Ovary (tissue), 3 donors: ENCODE data around the gene LRMDA.

Experiments
- POLR2A ChIP-seq: fragments of 450-650 bp; IDR thresholded peaks from one replicate; pipeline ENCODE4 v1.6.1; 2017; ENCODE audit warnings: antibody characterized with exemption, mild to moderate bottlenecking, moderate library complexity
- TF ChIP-seq, protein P1 (sequence below), 3 donors: fragments of 450-650 bp in 2 of 3; fragments of 200-600 bp in 1 of 3; IDR thresholded peaks; one replicate each; pipeline versions ENCODE4 v1.5.1 to v1.8.0; 2016 to 2022; ENCODE audit warnings: antibody characterized with exemption in 3 of 3, mild to moderate bottlenecking in 1 of 3
- donor health status: DM: no; HTN: no; CAD: no.

GRCh38 chr10:75770626-75771081 lies 339.2 kb downstream of the LRMDA start:
- TF ChIP-seq, protein P1, sequence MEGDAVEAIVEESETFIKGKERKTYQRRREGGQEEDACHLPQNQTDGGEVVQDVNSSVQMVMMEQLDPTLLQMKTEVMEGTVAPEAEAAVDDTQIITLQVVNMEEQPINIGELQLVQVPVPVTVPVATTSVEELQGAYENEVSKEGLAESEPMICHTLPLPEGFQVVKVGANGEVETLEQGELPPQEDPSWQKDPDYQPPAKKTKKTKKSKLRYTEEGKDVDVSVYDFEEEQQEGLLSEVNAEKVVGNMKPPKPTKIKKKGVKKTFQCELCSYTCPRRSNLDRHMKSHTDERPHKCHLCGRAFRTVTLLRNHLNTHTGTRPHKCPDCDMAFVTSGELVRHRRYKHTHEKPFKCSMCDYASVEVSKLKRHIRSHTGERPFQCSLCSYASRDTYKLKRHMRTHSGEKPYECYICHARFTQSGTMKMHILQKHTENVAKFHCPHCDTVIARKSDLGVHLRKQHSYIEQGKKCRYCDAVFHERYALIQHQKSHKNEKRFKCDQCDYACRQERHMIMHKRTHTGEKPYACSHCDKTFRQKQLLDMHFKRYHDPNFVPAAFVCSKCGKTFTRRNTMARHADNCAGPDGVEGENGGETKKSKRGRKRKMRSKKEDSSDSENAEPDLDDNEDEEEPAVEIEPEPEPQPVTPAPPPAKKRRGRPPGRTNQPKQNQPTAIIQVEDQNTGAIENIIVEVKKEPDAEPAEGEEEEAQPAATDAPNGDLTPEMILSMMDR (IDR thresholded peaks at IDR 0.05): no peak
- TF ChIP-seq POLR2A: no peak
